Measurements from ENCODE around the gene DCUN1D3.
"Not testable (repeated sequence)": the region's sequence is repeated elsewhere in the genome, so short reads cannot be mapped to it uniquely, and the experiment has no call there.

DCUN1D3 gene

GRCh38 chr16:20933589-20933988 is 33.4 kb upstream of the DCUN1D3 start:
- Mint-ChIP-seq H3K27ac (no peak overlapping the region), H3K4me3 (no peak overlapping the region), H3K36me3 (ENCODE audit: low read depth) (no peaks in the 10 kb centered on the region), H3K9me3 (no peaks in the 10 kb centered on the region), H3K27me3 (ENCODE audit: low read depth) (peaks cover 3% of the 10 kb centered on the region), H3K4me1 (peaks cover 6% of the 10 kb centered on the region)
- TF ChIP-seq CTCF (IDR thresholded peaks at IDR 0.05; ENCODE audit: unreplicated experiment in 3 of 3): no peak

- Mint-ChIP-seq H3K9me3 (no peaks in the 10 kb centered on the region), H3K36me3 (ENCODE audit: low read depth) (no peaks in the 10 kb centered on the region), H3K4me3 (no peak overlapping the region), H3K27ac (no peak overlapping the region), H3K4me1 (peaks cover 6% of the 10 kb centered on the region), H3K27me3 (ENCODE audit: low read depth) (peaks cover 3% of the 10 kb centered on the region)
- TF ChIP-seq CTCF (IDR thresholded peaks at IDR 0.05; ENCODE audit: unreplicated experiment in 3 of 3): no peak
These were observed 31.0 kb upstream of the DCUN1D3 start for GRCh38 chr16:20931066-20931600.

- TF ChIP-seq CTCF (IDR thresholded peaks at IDR 0.05; ENCODE audit: unreplicated experiment in 3 of 3): no peak
- no peaks in the 10 kb centered on the region for H3K9me3 Mint-ChIP-seq
- H3K4me3 Mint-ChIP-seq: no peak overlapping the region
- H3K27me3 Mint-ChIP-seq (ENCODE audit: low read depth): peaks cover 3% of the 10 kb centered on the region
- peaks cover 6% of the 10 kb centered on the region for H3K36me3 Mint-ChIP-seq (ENCODE audit: low read depth)
- H3K4me1 Mint-ChIP-seq: peaks cover 6% of the 10 kb centered on the region
- H3K27ac Mint-ChIP-seq: peak overlapping the region in 1 of 3 experiments; percentile 72
These were observed 30.2 kb upstream of the DCUN1D3 start for GRCh38 chr16:20930365-20930690.

GRCh38 chr16:20929676-20930364 is 29.7 kb upstream of the DCUN1D3 start:
- H3K36me3 Mint-ChIP-seq (ENCODE audit: low read depth); H3K4me1 Mint-ChIP-seq; H3K9me3 Mint-ChIP-seq; H3K4me3 Mint-ChIP-seq; H3K27me3 Mint-ChIP-seq (ENCODE audit: low read depth): not testable (repeated sequence)
- peak overlapping the region in 1 of 3 experiments; percentile 72 for H3K27ac Mint-ChIP-seq

GRCh38 chr16:20928774-20929411 is 28.7 kb upstream of the DCUN1D3 start:
- peaks cover 3% of the 10 kb centered on the region for H3K27me3 Mint-ChIP-seq (ENCODE audit: low read depth)
- H3K4me1 Mint-ChIP-seq: peaks cover 6% of the 10 kb centered on the region
- peaks cover 10% of the 10 kb centered on the region for H3K36me3 Mint-ChIP-seq (ENCODE audit: low read depth)
- no peak for TF ChIP-seq CTCF (IDR thresholded peaks at IDR 0.05; ENCODE audit: unreplicated experiment in 3 of 3)
- H3K4me3 Mint-ChIP-seq: no peak overlapping the region
- H3K27ac Mint-ChIP-seq: no peak overlapping the region
- no peaks in the 10 kb centered on the region for H3K9me3 Mint-ChIP-seq

- Mint-ChIP-seq H3K4me1 (peaks cover 6% of the 10 kb centered on the region), H3K27ac (no peak overlapping the region), H3K9me3 (no peaks in the 10 kb centered on the region), H3K27me3 (ENCODE audit: low read depth) (no peaks in the 10 kb centered on the region), H3K4me3 (no peak overlapping the region), H3K36me3 (ENCODE audit: low read depth) (peaks cover 15% of the 10 kb centered on the region)
- no peak for TF ChIP-seq CTCF (IDR thresholded peaks at IDR 0.05; ENCODE audit: unreplicated experiment in 3 of 3)
These were observed 25.6 kb upstream of the DCUN1D3 start for GRCh38 chr16:20925751-20926150.

Measured in nephron (organoid).